GM21528 (cell line): ENCODE data around the gene SLC7A5.

ENCODE experiments used
- ATAC-seq: cut with Tn5 transposase; IDR thresholded peaks from one replicate; pipeline ENCODE4 v1.9.1; 2021; ENCODE audit warnings: mild to moderate bottlenecking, moderate library complexity; ENCODE audit not compliant: unreplicated experiment, low FRiP score

SLC7A5 gene

DNA sequence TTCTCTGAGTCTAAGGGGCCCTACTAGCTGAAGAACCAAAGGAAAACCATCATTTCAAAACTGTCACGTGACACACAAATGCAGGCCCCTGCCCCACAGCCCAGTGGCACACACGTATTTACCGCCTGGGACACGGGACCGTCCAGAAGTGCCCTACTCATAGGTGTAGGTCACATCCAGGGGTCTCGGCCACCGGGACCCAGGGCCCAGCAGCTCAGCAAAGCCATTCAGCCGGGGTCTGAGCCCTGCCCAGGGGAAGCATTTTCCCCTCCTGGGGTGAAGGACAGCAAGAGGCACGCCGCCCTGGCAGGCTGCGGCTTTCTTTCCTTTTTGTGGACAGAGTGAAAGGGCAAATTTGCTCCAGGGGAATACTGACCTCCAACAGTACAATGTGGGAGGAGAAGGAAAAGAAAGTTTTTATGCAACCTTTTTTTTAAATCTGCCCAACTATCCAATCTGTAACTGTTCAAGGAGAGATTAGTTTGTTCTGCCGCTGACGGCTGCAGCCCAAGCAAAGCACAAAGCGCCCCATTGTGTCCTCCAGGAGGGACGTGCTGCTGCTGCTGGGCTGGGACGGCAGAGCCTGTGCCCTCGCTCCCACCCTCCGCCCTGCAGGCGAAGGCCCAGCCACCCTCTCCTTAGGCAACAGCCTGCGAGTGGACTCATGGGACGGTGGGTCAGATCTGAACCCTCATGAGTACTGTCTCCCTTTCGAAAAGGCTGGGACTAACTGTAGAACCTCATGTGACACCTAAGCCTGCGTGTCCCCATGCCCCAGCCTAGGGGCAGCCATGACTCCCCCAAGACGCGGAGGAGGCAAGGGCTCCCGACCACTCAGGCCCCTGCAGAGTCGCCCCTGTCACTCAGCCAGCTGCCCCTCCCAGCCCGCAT lies 21.3 kb downstream of the SLC7A5 start:
- ATAC-seq, result no peak

GRCh38 chr16:87847467-87847784 lies 21.9 kb downstream of the SLC7A5 start:
- ATAC-seq, result no peak

- no peak for ATAC-seq
Observed at GRCh38 chr16:87846705-87847466, 22.4 kb downstream of the SLC7A5 start.

DNA sequence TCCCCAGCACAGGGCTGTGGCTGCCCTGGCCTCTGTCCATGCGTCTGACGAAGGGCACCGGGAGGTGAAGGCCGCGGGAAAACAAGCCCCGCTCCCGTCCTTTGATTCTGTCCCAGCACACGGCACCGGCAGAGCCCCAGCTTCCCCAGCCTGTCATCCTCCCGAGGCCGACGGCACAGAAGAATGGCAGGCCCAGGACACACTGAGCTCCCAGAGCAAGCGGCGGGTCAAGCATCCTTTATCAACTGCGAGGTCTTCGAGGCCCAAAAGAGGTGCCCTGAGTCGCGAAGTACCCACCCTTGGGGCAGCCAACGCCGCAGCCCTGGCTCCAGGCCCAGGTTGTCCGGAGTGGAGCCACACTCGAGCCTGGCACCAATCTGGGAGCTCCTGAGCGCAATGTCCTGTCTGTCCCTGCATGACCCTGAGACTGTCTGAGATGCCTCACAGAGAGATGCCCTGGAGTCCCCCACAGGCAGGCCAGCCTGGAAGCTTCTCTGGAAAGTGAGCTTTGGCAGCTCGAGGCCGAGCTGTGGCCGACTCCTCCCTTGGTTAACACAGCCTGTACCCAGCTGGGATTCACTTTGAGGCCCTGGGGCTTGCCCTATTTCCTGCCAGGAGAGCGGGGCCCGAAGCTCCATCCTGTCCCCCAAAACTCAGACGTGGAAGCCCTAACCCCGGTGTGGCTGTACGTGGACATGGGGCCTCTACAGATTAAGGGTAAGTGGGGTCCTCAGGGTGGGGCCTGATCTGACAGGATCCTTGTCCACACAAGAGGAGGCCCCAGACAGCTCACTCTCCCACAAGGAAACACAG lies 23.3 kb downstream of the SLC7A5 start:
- ATAC-seq, result no peak

DNA sequence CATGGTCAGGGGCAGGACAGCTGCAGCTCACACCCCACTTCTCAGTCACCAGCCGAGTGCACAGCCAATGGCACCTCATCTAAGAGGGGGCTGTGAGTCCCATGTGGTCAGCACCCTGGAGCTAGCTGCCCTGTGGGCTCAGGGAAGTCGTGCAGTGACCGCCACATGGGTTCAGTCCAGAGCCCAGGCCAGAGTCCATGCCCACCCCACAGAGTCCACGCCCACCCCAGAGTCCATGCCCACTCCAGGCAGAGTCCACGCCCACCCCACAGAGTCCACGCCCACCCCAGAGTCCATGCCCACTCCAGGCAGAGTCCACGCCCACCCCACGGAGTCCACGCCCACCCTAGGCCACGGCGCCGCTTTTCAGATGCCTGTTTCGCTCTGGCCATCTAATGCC lies 24.1 kb downstream of the SLC7A5 start:
- ATAC-seq, result no peak

GRCh38 chr16:87844809-87845208 lies 24.5 kb downstream of the SLC7A5 start:
- no peak for ATAC-seq

GRCh38 chr16:87844120-87844733 lies 25.1 kb downstream of the SLC7A5 start:
- ATAC-seq, result no peak

- no peak for ATAC-seq
Observed at GRCh38 chr16:87843678-87844105, 25.6 kb downstream of the SLC7A5 start.

GRCh38 chr16:87842209-87842869 lies 27.0 kb downstream of the SLC7A5 start:
- ATAC-seq, result no peak

DNA sequence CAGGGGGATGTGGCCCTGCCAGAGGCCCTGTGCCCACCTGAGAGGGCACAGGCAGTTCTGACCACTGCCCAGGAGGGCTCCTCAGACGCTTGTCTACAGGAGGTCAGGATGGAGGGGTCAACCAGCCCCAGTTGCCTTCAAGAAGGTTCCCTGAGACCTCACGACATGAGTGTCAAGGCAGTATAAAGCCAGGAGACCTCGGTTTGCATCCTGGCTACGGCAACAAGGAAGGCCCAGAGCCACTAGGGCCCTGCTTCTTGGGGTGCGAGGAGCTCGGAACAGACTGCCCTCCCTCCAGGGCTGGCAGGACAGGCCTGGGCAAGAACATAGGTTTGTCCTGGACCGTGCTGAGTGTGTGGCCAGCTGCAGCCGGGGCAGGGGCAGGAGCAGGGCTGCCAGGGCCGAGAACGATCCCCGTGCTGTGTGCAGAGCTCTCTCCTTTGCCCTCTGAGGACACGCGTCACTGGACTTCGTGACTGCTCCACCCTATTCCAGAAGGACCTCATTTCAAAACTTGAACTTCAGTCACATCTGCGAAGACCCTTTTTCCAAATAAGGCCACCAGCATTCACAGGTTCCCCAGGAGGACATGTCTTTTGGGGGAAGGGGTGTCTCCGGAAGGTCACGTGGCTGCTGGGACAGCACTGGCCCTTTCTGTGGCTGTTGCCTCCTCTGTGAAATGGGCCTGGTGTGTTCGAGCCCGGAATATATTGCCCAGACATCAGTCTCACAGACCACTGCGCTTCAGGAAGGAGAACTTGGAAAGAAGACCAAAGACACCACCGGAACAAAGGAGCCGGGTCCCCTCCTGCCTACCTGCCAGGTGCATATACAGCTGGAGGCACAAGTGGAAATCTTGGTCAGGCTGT lies 27.7 kb downstream of the SLC7A5 start:
- no peak for ATAC-seq

DNA sequence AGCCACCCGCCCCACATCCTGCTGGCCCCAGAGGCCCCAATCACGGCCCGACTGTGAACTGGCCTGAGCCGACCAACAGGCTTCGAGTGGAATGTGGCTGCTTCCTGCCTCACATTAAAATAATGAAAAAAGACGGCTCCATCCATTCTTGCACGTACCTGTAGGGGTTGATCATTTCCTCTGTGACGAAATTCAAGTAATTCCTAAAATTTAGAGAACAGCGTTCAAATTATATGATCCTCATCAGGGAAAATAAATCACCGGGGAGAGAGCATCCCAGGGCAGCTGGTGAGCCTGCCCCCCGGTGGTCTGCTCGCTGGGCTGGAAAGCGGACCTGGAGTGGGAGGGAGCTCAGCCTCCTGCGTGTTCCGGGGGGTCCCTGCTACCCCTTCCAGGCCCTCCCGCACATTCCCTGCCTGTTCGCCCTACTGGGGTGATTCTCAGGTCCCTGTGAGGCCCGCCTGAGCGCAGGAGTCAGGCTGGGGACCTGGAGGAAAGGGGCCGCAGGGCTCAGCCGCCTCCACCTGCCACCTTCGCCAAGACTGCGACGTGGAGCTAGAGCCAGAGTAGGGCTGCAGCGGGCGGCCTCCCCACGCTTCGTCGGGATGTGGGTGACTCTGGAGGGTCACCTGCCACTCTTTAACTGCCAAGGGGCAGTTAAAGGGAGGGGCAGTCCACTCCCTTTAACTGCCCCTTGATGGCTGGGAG lies 28.9 kb downstream of the SLC7A5 start:
- ATAC-seq, result no peak

- no peak for ATAC-seq
Observed at GRCh38 chr16:87839542-87840270, 29.6 kb downstream of the SLC7A5 start.

GRCh38 chr16:87838643-87839541 lies 30.4 kb downstream of the SLC7A5 start:
- no peak for ATAC-seq

DNA sequence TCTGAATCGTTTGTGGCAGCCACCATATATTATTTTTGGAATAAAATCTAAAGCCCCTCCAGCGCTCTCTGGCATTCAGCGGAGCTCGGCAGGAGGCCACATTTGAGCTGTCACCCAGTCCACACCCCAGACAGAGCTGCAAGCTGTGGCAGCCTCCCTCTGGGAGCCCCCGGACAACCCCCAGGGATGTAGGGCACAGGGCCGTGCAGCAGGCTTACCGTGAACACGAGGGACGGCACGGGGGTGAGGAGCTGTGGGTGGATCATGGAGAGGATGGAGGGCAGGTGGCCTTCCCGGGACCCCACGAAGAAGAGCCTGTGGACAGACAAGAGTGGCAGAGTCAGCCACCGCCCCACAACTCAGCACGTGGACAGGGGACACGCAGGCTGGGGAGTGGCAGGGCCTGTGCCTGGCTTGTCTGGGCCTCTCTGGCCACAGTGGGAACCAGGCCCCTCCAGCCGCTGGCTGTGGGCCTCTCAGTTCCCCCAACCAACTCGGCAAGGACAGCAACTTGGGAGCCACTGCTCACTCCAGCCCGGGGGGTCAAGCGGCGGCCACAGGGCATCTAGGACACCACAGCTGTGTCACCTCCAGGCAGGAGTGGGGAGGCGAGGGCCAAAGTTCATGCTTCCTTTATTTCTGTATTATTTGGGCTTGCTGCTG lies 31.5 kb downstream of the SLC7A5 start:
- no peak for ATAC-seq

GRCh38 chr16:87836844-87837581 lies 32.3 kb downstream of the SLC7A5 start:
- no peak for ATAC-seq
